HG03060 (cell line): ENCODE results near the gene KPNA5.
"Not testable (repeated sequence)": the region's sequence is repeated elsewhere in the genome, so short reads cannot be mapped to it uniquely, and the experiment has no call there.

ENCODE experiments used
- ATAC-seq: cut with Tn5 transposase; IDR thresholded peaks from one replicate; pipeline ENCODE4 v1.9.1; 2021; ENCODE audit warnings: low read depth, moderate number of reproducible peaks; ENCODE audit not compliant: unreplicated experiment

The KPNA5 gene

GRCh38 chr6:116695401-116695800, 14.4 kb downstream of the KPNA5 start:
- ATAC-seq: peak; percentile 97

- no peak for ATAC-seq
Measured at GRCh38 chr6:116697480-116697879, 16.5 kb downstream of the KPNA5 start.

- not testable (repeated sequence) for ATAC-seq
Measured at GRCh38 chr6:116703888-116704287, 22.9 kb downstream of the KPNA5 start.

DNA sequence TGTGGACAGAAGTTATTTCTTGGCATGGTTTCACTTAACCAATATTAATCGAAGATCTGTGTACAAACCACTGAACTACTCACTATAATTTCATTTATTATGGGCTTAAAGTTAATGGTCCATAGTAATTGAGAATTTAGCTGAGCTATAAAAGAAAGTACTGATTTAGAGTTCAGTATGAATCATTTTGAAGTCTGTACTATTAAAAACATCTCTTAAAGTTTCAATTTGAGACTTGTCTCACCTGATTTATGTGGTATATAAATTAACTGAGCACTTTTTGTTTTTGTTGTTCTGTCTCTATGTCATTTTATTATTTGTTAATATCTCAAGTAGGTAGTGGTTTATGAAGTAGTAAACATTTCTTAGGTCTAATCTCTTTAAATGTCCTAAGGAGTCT, 24.9 kb downstream of the KPNA5 start:
- no peak for ATAC-seq

DNA sequence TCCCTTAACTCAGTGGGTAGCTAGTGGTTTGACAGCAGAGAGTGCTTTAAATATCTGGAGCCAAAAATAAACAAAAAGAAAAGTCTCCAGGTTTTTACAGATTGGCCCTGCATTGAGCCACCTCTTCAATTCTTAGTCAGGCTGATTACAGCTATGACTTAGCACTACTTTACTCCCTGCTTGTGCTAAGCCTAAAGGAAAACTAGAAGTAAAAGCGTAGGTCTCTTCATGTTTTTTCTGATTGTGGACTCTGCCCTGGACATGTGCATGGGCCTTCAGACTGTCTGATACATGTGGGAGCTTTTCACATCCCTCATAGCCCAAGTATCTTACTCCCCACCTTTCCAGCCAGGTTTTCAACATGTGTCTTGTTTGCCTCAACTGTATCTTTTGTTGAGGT, 33.3 kb downstream of the KPNA5 start:
- no peak for ATAC-seq

DNA sequence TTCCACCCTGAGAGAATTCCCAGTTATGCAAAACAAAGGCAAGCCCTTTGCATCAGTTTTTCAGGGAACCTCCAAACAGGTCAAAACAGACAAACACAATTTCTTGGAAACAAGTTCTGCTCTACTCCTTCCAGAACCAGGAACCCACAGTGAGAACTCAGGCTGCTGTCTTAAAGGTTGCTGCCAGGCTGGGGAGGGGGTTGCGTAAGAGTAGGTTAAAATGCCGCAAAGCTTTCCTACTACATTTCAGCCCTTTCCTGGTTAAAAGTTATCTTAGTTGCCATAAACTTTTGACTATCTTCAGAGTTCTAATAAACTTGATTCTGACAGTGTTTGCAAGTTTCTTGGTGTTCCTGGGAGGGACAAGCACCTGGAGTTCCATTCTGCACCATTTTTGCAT, 33.8 kb downstream of the KPNA5 start:
- no peak for ATAC-seq

DNA sequence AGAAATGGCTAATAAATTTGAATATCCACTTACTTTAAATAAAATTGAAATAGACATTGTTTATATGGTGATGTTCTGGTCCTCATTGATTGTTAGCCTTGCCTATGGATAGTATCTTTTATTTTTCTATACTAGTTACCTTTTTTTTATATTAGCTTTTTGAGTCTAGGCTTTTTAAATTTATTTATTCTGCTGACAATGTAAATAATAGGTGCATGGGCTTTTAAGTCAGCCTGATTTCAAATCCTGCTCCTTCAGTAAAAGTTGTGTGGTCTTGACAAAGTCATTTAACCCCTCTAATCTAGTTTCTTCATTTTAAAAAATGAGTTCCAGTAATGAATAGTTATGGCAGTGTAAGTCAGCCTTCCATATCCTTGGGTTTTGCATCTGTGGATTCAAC, 45.9 kb downstream of the KPNA5 start:
- no peak for ATAC-seq

DNA sequence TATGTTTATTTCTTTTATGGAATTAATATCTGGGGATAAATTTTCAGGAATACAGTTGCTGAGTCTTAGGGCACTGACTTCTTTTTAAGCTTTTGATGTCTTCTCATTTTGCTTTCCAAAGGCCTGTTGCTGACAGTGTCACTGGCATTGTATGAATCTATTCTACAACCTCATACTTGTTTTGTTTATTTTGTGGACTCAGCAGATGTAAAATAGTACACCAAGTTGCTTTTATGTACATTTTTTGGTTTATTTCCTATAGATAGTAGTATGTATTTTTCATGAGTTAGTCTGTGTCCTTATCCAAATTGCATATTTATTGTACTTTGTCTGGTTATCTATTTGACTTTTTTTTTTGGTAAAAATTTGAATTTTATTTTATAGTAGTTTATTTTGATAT, 49.5 kb downstream of the KPNA5 start:
- ATAC-seq: no peak

- no peak for ATAC-seq
Measured at GRCh38 chr6:116737004-116737403, 56.0 kb downstream of the KPNA5 start.

DNA sequence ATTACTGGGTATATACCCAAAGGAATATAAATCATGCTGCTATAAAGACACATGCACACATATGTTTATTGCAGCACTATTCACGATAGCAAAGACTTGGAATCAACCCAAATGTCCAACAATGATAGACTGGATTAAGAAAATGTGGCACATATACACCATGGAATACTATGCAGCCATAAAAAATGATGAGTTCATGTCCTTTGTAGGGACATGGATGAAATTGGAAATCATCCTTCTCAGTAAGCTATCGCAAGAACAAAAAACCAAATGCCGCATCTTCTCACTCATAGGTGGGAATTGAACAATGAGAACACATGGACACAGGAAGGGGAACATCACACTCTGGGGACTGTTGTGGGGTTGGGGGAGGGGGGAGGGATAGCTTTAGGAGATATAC, 59.5 kb downstream of the KPNA5 start:
- ATAC-seq: not testable (repeated sequence)

GRCh38 chr6:116741571-116741970, 60.6 kb downstream of the KPNA5 start:
- ATAC-seq: no peak

DNA sequence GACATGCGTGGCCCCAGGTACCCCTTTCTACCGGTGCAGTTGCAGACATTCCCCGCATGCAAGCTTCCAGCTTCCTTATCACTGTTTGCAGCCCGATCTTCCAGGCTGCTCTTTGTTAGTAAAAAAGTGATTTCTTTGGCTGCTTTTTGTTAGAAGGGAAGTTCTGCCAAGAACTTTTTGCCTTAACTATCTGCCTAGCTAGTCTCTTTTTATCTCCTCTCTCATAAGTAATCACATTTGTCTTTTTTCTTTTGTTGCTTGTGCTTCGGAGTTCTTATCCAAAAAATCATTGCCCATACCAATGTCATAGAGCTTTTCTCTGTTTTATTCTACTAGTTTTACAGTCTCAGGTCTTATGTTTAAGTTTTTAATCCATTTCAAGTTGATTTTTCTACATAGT, 64.2 kb downstream of the KPNA5 start:
- no peak for ATAC-seq

- ATAC-seq: no peak
Measured at GRCh38 chr6:116761779-116762178, 80.8 kb downstream of the KPNA5 start.

DNA sequence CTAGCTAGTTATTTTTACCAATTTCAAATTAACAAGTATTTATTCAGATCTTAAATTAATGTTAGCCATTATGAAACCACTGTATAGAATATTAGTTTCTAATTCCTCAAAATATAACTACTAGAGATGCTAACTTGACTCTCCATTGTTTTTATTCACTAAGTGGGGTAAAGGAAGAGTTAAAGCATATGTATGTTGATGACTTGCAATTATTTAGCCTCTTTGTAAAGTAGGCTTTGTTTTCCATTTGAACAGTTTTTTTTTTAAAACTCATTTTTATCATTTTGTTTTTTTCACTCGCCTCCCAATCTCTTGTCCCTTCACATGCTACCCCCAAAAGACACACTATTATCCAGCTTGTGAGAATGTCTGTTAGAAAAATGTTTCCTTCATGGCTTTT, 81.2 kb downstream of the KPNA5 start:
- no peak for ATAC-seq

- no peak for ATAC-seq
Measured at GRCh38 chr6:116763048-116763447, 82.0 kb downstream of the KPNA5 start.

- no peak for ATAC-seq
Measured at GRCh38 chr6:116763906-116764628, 83.1 kb downstream of the KPNA5 start.

DNA sequence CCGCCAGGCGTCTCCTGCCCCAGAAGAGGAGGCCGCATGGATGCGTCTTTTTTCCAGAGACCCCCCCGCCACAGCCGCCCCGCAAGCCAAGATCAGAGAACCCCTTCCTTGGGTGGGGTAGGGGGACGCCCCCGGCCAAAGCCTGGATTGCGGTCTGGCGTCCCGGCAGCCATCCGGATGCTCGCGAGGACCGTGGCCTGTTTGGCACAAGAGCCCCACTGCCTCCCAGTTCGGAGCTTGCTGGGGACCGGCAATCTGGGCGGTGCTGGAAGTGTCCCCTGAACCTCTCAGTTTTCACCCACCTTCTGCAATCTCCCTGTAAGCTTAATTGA, 83.6 kb downstream of the KPNA5 start:
- no peak for ATAC-seq

DNA sequence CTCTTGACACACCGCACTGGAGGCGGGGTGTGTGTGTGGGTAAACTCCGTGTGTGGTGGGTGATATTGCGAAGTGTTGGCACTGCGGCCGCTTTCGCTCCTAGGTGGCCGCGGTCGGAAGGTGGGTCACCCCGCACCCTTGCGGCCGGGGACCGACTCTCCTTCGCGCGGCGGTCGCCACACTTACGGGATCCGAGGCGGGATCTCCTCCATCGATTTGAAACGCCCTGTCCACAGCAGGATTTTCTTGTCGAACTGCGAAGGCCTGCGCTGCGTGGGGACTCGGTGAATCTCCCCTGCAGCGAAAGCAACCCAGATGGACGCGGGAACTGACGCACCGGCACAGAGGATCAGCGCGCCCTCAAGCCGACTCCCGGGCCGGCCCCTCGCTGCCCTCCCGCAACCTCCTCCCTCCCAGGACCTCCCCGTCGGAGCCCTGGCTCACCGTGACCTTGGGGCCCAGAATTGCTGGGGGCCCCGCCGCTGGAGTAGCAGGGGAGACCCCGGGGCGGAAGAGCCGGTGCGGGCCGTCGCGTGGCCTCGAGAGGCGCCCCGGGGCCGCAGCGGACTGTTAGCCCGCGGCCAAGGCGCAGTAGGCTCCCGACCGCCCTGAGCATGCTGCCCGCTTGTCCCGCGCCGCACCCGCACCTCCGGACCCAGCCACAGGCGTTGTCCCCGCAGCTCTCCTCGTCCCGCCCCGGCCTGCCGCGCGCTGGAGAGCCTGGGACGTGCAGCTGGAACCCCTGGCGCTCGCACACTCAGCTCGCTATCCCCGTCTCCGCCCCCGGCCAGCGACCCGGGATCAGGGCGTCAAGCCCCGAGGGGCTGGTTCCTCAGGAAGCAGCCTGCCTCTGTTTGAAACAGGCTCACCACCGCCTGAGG, 84.2 kb downstream of the KPNA5 start, which contains the start of gene FAM162B:
Gene FAM162B (minus strand): TSS at position 759 of the 881 bp plus-strand sequence. CDS start 143 bp downstream, at position 616.
- ATAC-seq: no peak

GRCh38 chr6:116766506-116767176, 85.6 kb downstream of the KPNA5 start:
- no peak for ATAC-seq

DNA sequence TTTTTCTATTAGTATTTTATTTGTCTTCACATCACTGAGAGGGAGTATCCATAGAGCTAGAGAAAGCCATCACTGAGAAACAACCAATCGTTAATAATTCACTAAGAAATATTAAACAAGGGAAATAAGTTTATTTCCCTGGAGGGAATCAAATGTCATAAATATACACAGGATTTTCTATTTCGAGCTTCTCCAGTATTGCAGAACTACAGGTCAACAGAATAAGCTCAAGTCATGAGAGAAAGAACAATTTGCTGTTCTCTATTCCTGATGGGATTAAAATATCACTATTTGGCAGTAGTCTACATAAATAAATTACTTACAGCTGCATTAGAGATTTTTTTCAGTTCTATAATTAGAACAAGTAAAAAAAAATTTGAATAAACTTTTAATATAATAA, 86.7 kb downstream of the KPNA5 start:
- ATAC-seq: no peak

DNA sequence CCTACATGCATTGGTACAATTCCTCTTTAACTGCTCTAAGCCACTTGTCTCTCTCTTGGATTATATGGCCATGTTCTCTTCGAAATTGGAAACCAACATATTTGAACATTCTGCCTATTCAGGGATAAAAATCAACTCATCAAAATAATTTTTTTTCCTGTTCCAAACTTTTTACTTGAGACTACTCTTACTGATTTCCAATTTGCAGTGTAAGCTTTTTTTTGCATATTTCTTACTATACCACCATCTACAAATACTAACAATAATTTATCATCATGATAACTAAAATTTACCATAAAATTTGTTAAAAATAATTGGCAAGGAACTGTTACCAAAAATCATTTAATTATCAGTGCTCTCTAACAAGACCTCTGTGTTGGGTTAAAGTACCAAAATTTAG, 91.4 kb downstream of the KPNA5 start:
- ATAC-seq: no peak
